Measurements from ENCODE around the gene CKM. TPM values are rescaled to one million over a fixed set of nuclear protein-coding genes. Genes with fewer than 3 reads are reported as not detected.

The CKM gene
- polyA plus RNA-seq, 2 of the 4 experiments (the other 2 are of a cell fraction), result not detected

DNA sequence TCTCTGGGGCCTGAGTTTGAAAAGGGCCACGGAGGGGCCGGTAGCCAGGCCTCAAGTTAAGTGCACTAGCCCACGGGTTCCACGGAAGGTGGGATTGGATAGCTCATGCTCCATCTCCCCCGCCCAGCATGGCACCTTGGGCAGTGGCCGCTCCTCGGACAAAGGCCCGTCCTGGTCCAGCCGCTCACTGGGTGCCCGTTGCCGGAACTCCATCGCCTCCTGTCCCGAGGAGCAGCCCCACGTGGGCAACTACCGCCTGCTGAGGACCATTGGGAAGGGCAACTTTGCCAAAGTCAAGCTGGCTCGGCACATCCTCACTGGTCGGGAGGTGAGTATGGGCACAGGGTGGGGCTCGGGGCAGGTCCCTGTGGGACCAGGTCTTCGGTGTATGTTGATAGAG, 63.8 kb downstream of the CKM start:
- ChIA-PET POLR2A (no interaction called here), CTCF (no interaction called here)
- no peak for FAIRE-seq
- Histone ChIP-seq H3K4me1 (no peaks in the 10 kb centered on the region), H3K4me3 (no peak overlapping the region), H3K9me3 (no peaks in the 10 kb centered on the region), H3K4me2 (no peak overlapping the region), H3K27ac (no peak overlapping the region)
- ATAC-seq, result no peak
- no peak for TF ChIP-seq MAZ (IDR thresholded peaks at IDR 0.05; ENCODE audit: borderline replicate concordance, low read depth, low read length)
- no peak for TF ChIP-seq POLR2AphosphoS2 (conservative IDR thresholded peaks at IDR 0.05; ENCODE audit: low read length)
- TF ChIP-seq CEBPB (IDR thresholded peaks at IDR 0.05), result no peak
- no peak for TF ChIP-seq MAFK (IDR thresholded peaks at IDR 0.05; ENCODE audit: partially characterized antibody)
- no peak for TF ChIP-seq HDAC2 (IDR thresholded peaks at IDR 0.05)
- TF ChIP-seq ZNF302 (CRISPR knock-in tag; IDR thresholded peaks at IDR 0.05), result no peak
- no peak for TF ChIP-seq RCOR1 (IDR thresholded peaks at IDR 0.05; ENCODE audit: low read depth, low read length)
- TF ChIP-seq PHF8 (IDR thresholded peaks at IDR 0.05; ENCODE audit: borderline replicate concordance, low read depth), result no peak
- no peak for TF ChIP-seq HOXB5 (CRISPR knock-in tag; IDR thresholded peaks at IDR 0.05)
- no peak for DNase-seq (ENCODE audit: low read depth in 1 of 2, low spot score in 1 of 2)
- 93% methylated on average over 14 of the region's 19 CpGs for WGBS (ENCODE audit: missing lambda C conversion rate)

DNA sequence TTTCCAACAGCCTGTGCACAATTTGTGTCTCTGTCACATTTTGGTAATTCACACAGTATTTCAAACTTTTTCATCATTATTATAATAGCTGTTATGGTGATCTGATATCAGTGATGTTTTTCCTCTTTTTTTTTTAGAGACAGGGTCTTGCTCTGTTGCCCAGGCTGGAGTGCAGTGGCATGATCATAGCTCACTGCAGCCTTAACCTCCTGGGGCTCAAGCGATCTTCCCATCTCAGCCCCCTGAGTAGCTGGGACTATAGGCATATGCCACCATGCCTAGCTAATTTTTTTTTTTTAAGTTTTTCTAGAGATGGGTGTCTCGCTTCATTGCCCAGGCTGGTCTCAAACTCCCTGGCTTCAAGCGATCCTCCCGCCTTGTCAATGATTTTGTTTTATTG, 65.8 kb downstream of the CKM start:
- TF ChIP-seq, protein P1, sequence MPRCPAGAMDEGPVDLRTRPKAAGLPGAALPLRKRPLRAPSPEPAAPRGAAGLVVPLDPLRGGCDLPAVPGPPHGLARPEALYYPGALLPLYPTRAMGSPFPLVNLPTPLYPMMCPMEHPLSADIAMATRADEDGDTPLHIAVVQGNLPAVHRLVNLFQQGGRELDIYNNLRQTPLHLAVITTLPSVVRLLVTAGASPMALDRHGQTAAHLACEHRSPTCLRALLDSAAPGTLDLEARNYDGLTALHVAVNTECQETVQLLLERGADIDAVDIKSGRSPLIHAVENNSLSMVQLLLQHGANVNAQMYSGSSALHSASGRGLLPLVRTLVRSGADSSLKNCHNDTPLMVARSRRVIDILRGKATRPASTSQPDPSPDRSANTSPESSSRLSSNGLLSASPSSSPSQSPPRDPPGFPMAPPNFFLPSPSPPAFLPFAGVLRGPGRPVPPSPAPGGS (IDR thresholded peaks at IDR 0.05), result no peak
- TF ChIP-seq FOSB (CRISPR knock-in tag; IDR thresholded peaks at IDR 0.05), result no peak
- H3K4me2 ChIP-seq, result no peak overlapping the region
- H3K9me3 ChIP-seq, result no peaks in the 10 kb centered on the region
- FAIRE-seq, result no peak
- WGBS (ENCODE audit: missing lambda C conversion rate), result 93% methylated on average over 4 of the region's 4 CpGs
- POLR2A ChIA-PET, result interaction anchor here (0.6 kb wide), 1 partner anchor 70 kb away, joined by 3 read pairs; no protein-coding TSS in a partner anchor
- H3K27ac ChIP-seq, result no peak overlapping the region
- ATAC-seq, result no peak
- CTCF ChIA-PET, result interaction anchor here (0.6 to 1.0 kb wide), 4 partner anchors 8 to 50 kb away, joined by 3 to 5 read pairs (median 4); no protein-coding TSS in a partner anchor
- H3K4me1 ChIP-seq, result peaks cover 2% of the 10 kb centered on the region; the same call in 1 of the 3 replicates
- no peak overlapping the region for H3K4me3 ChIP-seq
- no peak for DNase-seq (ENCODE audit: low read depth in 1 of 2, low spot score in 1 of 2)

Other genes starting within 250 kb of the CKM start
- gene ZNF296, start 246.4 kb downstream of the CKM start, polyA plus RNA-seq (2011; rRNA removed), result 0.25 and 0.34 TPM in 2 replicates
- 2.7 to 3.6 TPM (median 3.4 TPM) in 3 replicates for gene ZNF296, start 246.4 kb downstream of the CKM start, polyA plus RNA-seq (2017; fragmentation: RNase III; extraction: RNeasy Plus Mini Kit Qiagen cat#74134 plus additional on column Dnase treatment)
- 42.2 and 49.2 TPM in 2 replicates for gene GEMIN7, start 243.6 kb downstream of the CKM start, polyA plus RNA-seq (2011; rRNA removed)
- 75.3 to 86.0 TPM (median 79.4 TPM) in 3 replicates for gene GEMIN7, start 243.6 kb downstream of the CKM start, polyA plus RNA-seq (2017; fragmentation: RNase III; extraction: RNeasy Plus Mini Kit Qiagen cat#74134 plus additional on column Dnase treatment)
- 7.6 and 9.1 TPM in 2 replicates for gene PPP1R37, start 229.7 kb downstream of the CKM start, polyA plus RNA-seq (2011; rRNA removed)
- 18.7 to 21.9 TPM (median 21.8 TPM) in 3 replicates for gene PPP1R37, start 229.7 kb downstream of the CKM start, polyA plus RNA-seq (2017; fragmentation: RNase III; extraction: RNeasy Plus Mini Kit Qiagen cat#74134 plus additional on column Dnase treatment)
- 0.12 and 0.21 TPM in 2 replicates for gene NKPD1, start 161.9 kb downstream of the CKM start, polyA plus RNA-seq (2011; rRNA removed)
- 0.10 to 0.18 TPM (median 0.15 TPM) in 3 replicates for gene NKPD1, start 161.9 kb downstream of the CKM start, polyA plus RNA-seq (2017; fragmentation: RNase III; extraction: RNeasy Plus Mini Kit Qiagen cat#74134 plus additional on column Dnase treatment)
- 29.8 and 30.2 TPM in 2 replicates for gene TRAPPC6A, start 144.6 kb downstream of the CKM start, polyA plus RNA-seq (2011; rRNA removed)
- 23.7 to 30.5 TPM (median 28.5 TPM) in 3 replicates for gene TRAPPC6A, start 144.6 kb downstream of the CKM start, polyA plus RNA-seq (2017; fragmentation: RNase III; extraction: RNeasy Plus Mini Kit Qiagen cat#74134 plus additional on column Dnase treatment)
- 7.5 and 10.5 TPM in 2 replicates for gene BLOC1S3, start 144.1 kb downstream of the CKM start, polyA plus RNA-seq (2011; rRNA removed)
- gene BLOC1S3, start 144.1 kb downstream of the CKM start, polyA plus RNA-seq (2017; fragmentation: RNase III; extraction: RNeasy Plus Mini Kit Qiagen cat#74134 plus additional on column Dnase treatment), result 8.2 to 12.2 TPM (median 10.6 TPM) in 3 replicates
- 0.16 and 0.20 TPM in 2 replicates for gene EXOC3L2, start 77.5 kb downstream of the CKM start, polyA plus RNA-seq (2011; rRNA removed)
- gene EXOC3L2, start 77.5 kb downstream of the CKM start, polyA plus RNA-seq (2017; fragmentation: RNase III; extraction: RNeasy Plus Mini Kit Qiagen cat#74134 plus additional on column Dnase treatment), result 0.46 to 0.58 TPM (median 0.50 TPM) in 3 replicates
- 6.3 and 6.9 TPM in 2 replicates for gene MARK4, start 71.6 kb downstream of the CKM start, polyA plus RNA-seq (2011; rRNA removed)
- gene MARK4, start 71.6 kb downstream of the CKM start, polyA plus RNA-seq (2017; fragmentation: RNase III; extraction: RNeasy Plus Mini Kit Qiagen cat#74134 plus additional on column Dnase treatment), result 6.0 to 7.8 TPM (median 6.8 TPM) in 3 replicates
- 0.26 and 0.32 TPM in 2 replicates for gene KLC3, start 17.9 kb upstream of the CKM start, polyA plus RNA-seq (2011; rRNA removed)
- gene KLC3, start 17.9 kb upstream of the CKM start, polyA plus RNA-seq (2017; fragmentation: RNase III; extraction: RNeasy Plus Mini Kit Qiagen cat#74134 plus additional on column Dnase treatment), result 0.49 to 0.55 TPM (median 0.52 TPM) in 3 replicates
- gene ERCC2, start 47.7 kb upstream of the CKM start, polyA plus RNA-seq (2011; rRNA removed), result 12.9 and 15.0 TPM in 2 replicates
- gene ERCC2, start 47.7 kb upstream of the CKM start, polyA plus RNA-seq (2017; fragmentation: RNase III; extraction: RNeasy Plus Mini Kit Qiagen cat#74134 plus additional on column Dnase treatment), result 19.8 to 21.5 TPM (median 19.9 TPM) in 3 replicates
- 3.2 and 5.7 TPM in 2 replicates for gene PPP1R13L, start 82.2 kb upstream of the CKM start, polyA plus RNA-seq (2011; rRNA removed)
- 18.9 to 23.2 TPM (median 20.9 TPM) in 3 replicates for gene PPP1R13L, start 82.2 kb upstream of the CKM start, polyA plus RNA-seq (2017; fragmentation: RNase III; extraction: RNeasy Plus Mini Kit Qiagen cat#74134 plus additional on column Dnase treatment)
- 11.7 and 15.1 TPM in 2 replicates for gene POLR1G, start 83.8 kb upstream of the CKM start, polyA plus RNA-seq (2011; rRNA removed)
- gene POLR1G, start 83.8 kb upstream of the CKM start, polyA plus RNA-seq (2017; fragmentation: RNase III; extraction: RNeasy Plus Mini Kit Qiagen cat#74134 plus additional on column Dnase treatment), result 28.2 to 34.0 TPM (median 31.2 TPM) in 3 replicates
- 81.7 and 109 TPM in 2 replicates for gene ERCC1, start 101.0 kb upstream of the CKM start, polyA plus RNA-seq (2011; rRNA removed)
- gene ERCC1, start 101.0 kb upstream of the CKM start, polyA plus RNA-seq (2017; fragmentation: RNase III; extraction: RNeasy Plus Mini Kit Qiagen cat#74134 plus additional on column Dnase treatment), result 89.7 to 97.6 TPM (median 93.0 TPM) in 3 replicates
- gene FOSB, start 145.1 kb upstream of the CKM start, polyA plus RNA-seq (2011; rRNA removed), result 27.9 and 48.8 TPM in 2 replicates
- 0.57 to 0.65 TPM (median 0.58 TPM) in 3 replicates for gene FOSB, start 145.1 kb upstream of the CKM start, polyA plus RNA-seq (2017; fragmentation: RNase III; extraction: RNeasy Plus Mini Kit Qiagen cat#74134 plus additional on column Dnase treatment)
- gene RTN2, start 174.2 kb upstream of the CKM start, polyA plus RNA-seq (2011; rRNA removed), result 4.7 and 5.3 TPM in 2 replicates
- gene RTN2, start 174.2 kb upstream of the CKM start, polyA plus RNA-seq (2017; fragmentation: RNase III; extraction: RNeasy Plus Mini Kit Qiagen cat#74134 plus additional on column Dnase treatment), result 6.3 to 9.0 TPM (median 8.1 TPM) in 3 replicates
- 9.2 and 9.8 TPM in 2 replicates for gene PPM1N, start 175.6 kb upstream of the CKM start, polyA plus RNA-seq (2011; rRNA removed)
- gene PPM1N, start 175.6 kb upstream of the CKM start, polyA plus RNA-seq (2017; fragmentation: RNase III; extraction: RNeasy Plus Mini Kit Qiagen cat#74134 plus additional on column Dnase treatment), result 6.6 to 11.2 TPM (median 10.5 TPM) in 3 replicates
- gene VASP, start 184.6 kb upstream of the CKM start, polyA plus RNA-seq (2011; rRNA removed), result 59.1 and 64.5 TPM in 2 replicates
- 83.8 to 94.6 TPM (median 94.3 TPM) in 3 replicates for gene VASP, start 184.6 kb upstream of the CKM start, polyA plus RNA-seq (2017; fragmentation: RNase III; extraction: RNeasy Plus Mini Kit Qiagen cat#74134 plus additional on column Dnase treatment)